GM13976 (cell line): Measurements from ENCODE around the gene TRIP6.
"Not testable (repeated sequence)": the region's sequence is repeated elsewhere in the genome, so short reads cannot be mapped to it uniquely, and the experiment has no call there.

Experiments used
- DNase-seq: peaks from one replicate; pipeline ENCODE4 v3.0.0; 2012; ENCODE audit warnings: low spot score
- CTCF ChIP-seq: IDR thresholded peaks from 2 replicates; pipeline ENCODE4 v1.5.1; 2012; ENCODE audit warnings: borderline replicate concordance, mild to moderate bottlenecking; ENCODE audit not compliant: insufficient read depth; ENCODE audit errors: extremely low read depth, missing control alignments, control extremely low read depth
- in situ Hi-C: fragments of 300-500 bp; cut with MboI; formaldehyde crosslinking; loops from one replicate; pipeline ENCODE4 v1.12.0; 2022; ENCODE audit warnings: low sequenced_read_pairs, mixed read lengths, inconsistent platforms; ENCODE audit not compliant: unreplicated experiment

The TRIP6 gene

GRCh38 chr7:100854146-100854895, 12.9 kb upstream of the TRIP6 start:
- no peak for TF ChIP-seq CTCF
- in situ Hi-C loops, result loop anchor here (25.0 kb wide), 1 partner anchor 392 kb away; the partner anchor contains the start of gene SPACDR
- no peak for DNase-seq

GRCh38 chr7:100854899-100855298, 12.3 kb upstream of the TRIP6 start:
- in situ Hi-C loops, result loop anchor here (25.0 kb wide), 1 partner anchor 393 kb away; the partner anchor contains the start of gene SPACDR
- not testable (repeated sequence) for DNase-seq

GRCh38 chr7:100855515-100855914, 11.7 kb upstream of the TRIP6 start:
- in situ Hi-C loops, result loop anchor here (25.0 kb wide), 1 partner anchor 393 kb away; the partner anchor contains the start of gene SPACDR
- DNase-seq, result no peak
- TF ChIP-seq CTCF, result no peak

- no peak for TF ChIP-seq CTCF
- no peak for DNase-seq
- in situ Hi-C loops, result loop anchor here (25.0 kb wide), 1 partner anchor 395 kb away; the partner anchor contains the start of gene SPACDR
Observed at GRCh38 chr7:100856871-100857282, 10.3 kb upstream of the TRIP6 start.

- no peak for TF ChIP-seq CTCF
- in situ Hi-C loops, result loop anchor here (25.0 kb wide), 1 partner anchor 398 kb away; the partner anchor contains the start of gene SPACDR
Observed at GRCh38 chr7:100859856-100860255, 7.3 kb upstream of the TRIP6 start.

GRCh38 chr7:100860702-100861615, 6.2 kb upstream of the TRIP6 start:
- no peak for TF ChIP-seq CTCF
- in situ Hi-C loops, result loop anchor here (25.0 kb wide), 1 partner anchor 399 kb away; the partner anchor contains the start of gene SPACDR
- DNase-seq, result no peak

More at GRCh38 chr7:100859856-100860255, 7.3 kb upstream of the TRIP6 start:
- DNase-seq, result no peak
